Brain microvascular endothelial cell (primary cell): ENCODE results near the gene RPL6.
"Not testable (repeated sequence)": the region's sequence is repeated elsewhere in the genome, so short reads cannot be mapped to it uniquely, and the experiment has no call there.

Experiments
- DNase-seq: peaks from one replicate; pipeline ENCODE4 v3.0.0-alpha.2; 2020
- H3K27ac ChIP-seq: fragments of 250-450 bp; sonication (Bioruptor Pico); 2 replicates; pipeline ENCODE4 v1.5.1; 2020; ENCODE audit warnings: mild to moderate bottlenecking, moderate library complexity
- H3K27me3 ChIP-seq: fragments of 250-450 bp; sonication (Bioruptor Pico); replicated peaks from 2 replicates; pipeline ENCODE4 v1.5.1; 2020; ENCODE audit warnings: mild to moderate bottlenecking
- H3K36me3 ChIP-seq: fragments of 250-450 bp; sonication (Bioruptor Pico); replicated peaks from 2 replicates; pipeline ENCODE4 v1.5.1; 2020; ENCODE audit warnings: mild to moderate bottlenecking
- H3K4me3 ChIP-seq: 2 replicates; pipeline ENCODE4 v1.5.1; 2011; ENCODE audit warnings: low read depth, mild to moderate bottlenecking, control low read depth, low read length, moderate library complexity
- in situ Hi-C: cut with HindIII; loops from 2 replicates; pipeline ENCODE4 v1.10.0; 2017; ENCODE audit warnings: low sequenced_read_pairs, low pct_ligation_motif_present
- TF ChIP-seq, protein P1 (sequence below): IDR thresholded peaks from 2 replicates; pipeline ENCODE4 v1.5.1; 2011; ENCODE audit warnings: low read depth, mild to moderate bottlenecking, moderate library complexity, low read length, control low read depth, inconsistent platforms; ENCODE audit errors: missing control alignments

The RPL6 gene

DNA sequence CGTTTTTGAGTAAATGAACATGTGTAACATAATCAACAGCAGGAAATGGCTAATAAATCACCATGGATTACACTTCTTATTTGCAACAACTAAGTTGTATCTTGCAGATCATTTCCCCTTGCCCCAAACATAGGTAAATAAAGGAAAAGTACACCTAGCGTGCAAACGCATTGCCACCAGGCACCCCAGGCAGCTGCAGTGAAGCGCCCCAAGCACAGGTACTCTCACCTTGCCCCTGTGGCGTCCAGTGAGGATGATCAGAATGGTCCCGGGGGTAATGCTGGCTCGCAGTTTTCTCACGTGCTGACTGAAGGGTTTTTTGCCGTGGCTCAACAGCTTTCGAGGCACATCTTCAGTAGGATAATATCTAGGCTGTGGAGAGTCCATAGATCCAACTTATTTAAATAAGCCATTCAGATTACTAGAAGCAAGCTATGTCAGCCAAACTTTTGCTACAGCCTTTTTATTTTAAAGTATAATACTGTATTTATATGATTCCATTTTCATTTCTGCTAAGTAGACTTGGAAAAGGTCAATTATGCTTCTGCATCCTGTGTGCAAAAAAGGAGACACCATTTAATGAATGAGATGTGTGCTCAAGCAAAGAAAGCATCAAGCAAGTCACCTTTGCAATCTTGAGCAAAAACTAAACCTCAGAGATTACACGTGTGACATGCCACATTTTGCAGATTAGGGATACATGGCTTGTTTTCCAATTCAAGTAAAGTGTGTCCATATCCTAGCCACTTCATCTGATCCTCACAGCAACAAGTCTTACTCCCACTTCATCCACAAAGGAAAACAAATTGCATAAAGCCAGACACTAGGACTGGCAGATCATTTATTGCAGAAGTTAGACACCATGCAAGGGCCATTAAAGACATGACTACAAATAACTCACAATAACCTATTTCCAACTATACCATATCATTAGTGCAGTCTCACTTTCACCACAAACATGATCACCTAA lies 2.6 kb downstream of the RPL6 start:
- in situ Hi-C loops = no loop called here
- no peak overlapping the region for H3K27ac ChIP-seq
- TF ChIP-seq, protein P1, sequence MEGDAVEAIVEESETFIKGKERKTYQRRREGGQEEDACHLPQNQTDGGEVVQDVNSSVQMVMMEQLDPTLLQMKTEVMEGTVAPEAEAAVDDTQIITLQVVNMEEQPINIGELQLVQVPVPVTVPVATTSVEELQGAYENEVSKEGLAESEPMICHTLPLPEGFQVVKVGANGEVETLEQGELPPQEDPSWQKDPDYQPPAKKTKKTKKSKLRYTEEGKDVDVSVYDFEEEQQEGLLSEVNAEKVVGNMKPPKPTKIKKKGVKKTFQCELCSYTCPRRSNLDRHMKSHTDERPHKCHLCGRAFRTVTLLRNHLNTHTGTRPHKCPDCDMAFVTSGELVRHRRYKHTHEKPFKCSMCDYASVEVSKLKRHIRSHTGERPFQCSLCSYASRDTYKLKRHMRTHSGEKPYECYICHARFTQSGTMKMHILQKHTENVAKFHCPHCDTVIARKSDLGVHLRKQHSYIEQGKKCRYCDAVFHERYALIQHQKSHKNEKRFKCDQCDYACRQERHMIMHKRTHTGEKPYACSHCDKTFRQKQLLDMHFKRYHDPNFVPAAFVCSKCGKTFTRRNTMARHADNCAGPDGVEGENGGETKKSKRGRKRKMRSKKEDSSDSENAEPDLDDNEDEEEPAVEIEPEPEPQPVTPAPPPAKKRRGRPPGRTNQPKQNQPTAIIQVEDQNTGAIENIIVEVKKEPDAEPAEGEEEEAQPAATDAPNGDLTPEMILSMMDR = no peak
- H3K36me3 ChIP-seq = peaks cover 43% of the 10 kb centered on the region
- no peaks in the 10 kb centered on the region for H3K27me3 ChIP-seq
- H3K4me3 ChIP-seq = peak overlapping the region; percentile 98
- DNase-seq = no peak

DNA sequence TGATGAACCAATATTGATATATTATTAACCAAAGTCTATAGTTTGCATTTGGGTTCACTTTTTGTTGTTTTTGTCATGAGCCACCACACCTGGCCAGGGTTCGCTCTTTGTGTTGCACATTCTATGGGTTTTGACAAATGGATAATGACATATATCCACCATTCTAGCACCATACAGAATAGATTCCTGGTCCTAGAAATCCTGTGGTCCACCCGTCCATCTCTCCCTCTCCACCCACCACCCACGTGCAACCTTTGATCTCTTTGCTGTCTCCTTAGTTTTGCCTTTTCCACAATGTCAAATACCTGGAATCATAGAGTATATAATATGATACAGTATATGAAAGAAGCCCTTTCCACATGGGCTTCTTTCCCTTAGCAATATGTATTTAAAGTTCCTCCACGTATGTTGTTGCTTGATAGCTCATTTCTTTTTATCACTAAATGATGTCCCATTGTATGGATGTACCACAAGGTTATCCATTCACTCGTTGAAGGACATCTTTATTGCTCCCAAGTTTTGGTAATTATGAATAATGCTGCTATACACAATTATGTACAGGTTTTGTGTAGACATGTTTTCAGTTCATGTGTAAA lies 7.4 kb downstream of the RPL6 start:
- DNase-seq = no peak
- H3K27me3 ChIP-seq = no peaks in the 10 kb centered on the region
- in situ Hi-C loops = no loop called here
- peaks cover 30% of the 10 kb centered on the region for H3K36me3 ChIP-seq
- H3K4me3 ChIP-seq = no peak overlapping the region
- no peak overlapping the region for H3K27ac ChIP-seq
- TF ChIP-seq, protein P1 = no peak

DNA sequence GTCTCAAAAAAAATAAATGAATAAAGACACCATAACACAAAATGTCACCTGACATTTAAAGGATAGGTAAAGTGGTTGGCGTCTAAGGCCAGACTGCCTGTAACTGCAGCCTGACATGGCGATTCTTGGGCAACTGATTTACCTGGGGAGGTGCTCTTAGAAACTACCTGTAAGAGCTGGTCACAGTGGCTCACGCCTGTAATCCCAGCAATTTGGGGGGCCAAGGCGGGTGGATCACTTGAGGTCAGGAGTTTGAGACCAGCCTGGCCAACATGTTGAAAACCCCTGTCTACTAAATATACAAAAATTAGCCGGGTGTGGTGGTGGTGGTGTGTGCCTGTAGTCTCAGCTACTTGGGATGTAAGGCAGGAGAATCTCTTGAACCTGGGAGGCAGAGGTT lies 8.4 kb downstream of the RPL6 start:
- TF ChIP-seq, protein P1 = no peak
- DNase-seq = no peak
- Histone ChIP-seq H3K27me3 (no peaks in the 10 kb centered on the region), H3K36me3 (peaks cover 20% of the 10 kb centered on the region), H3K4me3 (no peak overlapping the region), H3K27ac (no peak overlapping the region)
- in situ Hi-C loops = no loop called here

DNA sequence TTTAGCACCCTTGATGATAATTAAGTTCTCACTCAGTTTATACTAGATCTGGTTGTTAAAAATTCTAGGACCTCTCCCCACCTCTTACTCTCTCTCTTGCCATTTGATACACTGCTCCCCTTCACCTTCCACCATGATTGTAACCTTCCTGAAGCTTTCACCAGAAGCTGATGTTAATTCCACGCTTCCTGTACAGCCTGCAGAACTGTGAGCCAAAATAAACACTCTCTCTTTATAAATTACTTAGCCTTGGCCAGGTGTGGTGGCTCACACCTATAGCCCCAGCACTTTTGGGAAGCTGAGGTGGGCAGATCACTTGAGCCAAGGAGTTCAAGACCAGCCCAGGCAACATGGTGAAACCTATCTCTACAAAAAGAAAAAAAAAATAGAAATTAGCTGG lies 16.1 kb downstream of the RPL6 start:
- TF ChIP-seq, protein P1 = no peak
- in situ Hi-C loops = no loop called here
- Histone ChIP-seq H3K36me3 (no peaks in the 10 kb centered on the region), H3K4me3 (no peak overlapping the region), H3K27me3 (no peaks in the 10 kb centered on the region), H3K27ac (no peak overlapping the region)
- no peak for DNase-seq

DNA sequence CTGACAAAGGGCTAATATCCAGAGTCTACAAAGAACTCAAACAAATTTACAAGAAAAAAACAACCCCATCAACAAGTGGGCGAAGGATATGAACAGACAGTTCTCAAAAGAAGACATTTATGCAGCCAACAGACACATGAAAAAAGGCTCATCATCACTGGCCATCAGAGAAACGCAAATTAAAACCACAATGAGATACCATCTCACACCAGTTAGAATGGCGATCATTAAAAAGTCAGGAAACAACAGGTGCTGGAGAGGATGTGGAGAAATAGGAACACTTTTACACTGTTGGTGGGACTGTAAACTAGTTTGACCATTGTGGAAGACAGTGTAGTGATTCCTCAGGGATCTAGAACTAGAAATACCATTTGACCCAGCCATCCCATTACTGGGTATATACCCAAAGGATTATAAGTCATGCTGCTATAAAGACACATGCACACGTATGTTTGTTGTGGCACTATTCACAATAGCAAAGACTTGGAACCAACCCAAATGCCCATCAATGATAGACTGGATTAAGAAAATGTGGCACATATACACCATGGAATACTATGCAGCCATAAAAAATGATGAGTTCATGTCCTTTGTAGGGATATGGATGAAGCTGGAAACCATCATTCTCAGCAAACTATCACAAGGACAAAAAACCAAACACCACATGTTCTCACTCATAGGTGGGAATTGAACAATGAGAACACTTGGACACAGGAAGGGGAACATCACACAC lies 19.3 kb downstream of the RPL6 start:
- DNase-seq, H3K27me3 ChIP-seq, H3K4me3 ChIP-seq, H3K27ac ChIP-seq, H3K36me3 ChIP-seq, in situ Hi-C loops: not testable (repeated sequence)

DNA sequence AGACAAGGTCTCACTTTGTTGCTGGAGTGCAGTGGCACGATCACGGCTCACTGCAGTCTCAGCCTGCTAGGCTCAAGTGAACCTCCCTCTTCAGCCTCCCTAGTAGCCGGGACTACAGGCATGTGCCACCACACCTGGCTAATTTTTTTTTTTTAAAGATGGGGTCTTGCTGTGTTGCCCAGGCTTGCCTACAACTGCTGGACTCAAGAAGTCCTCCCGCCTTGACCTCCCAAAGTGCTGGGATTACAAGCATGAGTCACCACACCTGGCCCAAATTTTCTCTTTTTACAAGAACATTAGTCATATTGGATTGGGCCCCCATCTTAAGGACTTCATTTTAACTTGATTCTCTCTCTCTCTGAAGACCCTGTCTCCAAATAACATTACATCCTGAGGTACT lies 20.2 kb downstream of the RPL6 start:
- TF ChIP-seq, protein P1 = no peak
- H3K4me3 ChIP-seq = no peak overlapping the region
- no peak for DNase-seq
- in situ Hi-C loops = no loop called here
- no peaks in the 10 kb centered on the region for H3K36me3 ChIP-seq
- H3K27me3 ChIP-seq = no peaks in the 10 kb centered on the region
- no peak overlapping the region for H3K27ac ChIP-seq
